HCEC 1CT (cell line): ENCODE results near the gene ANTXRL.
A peak's percentile ranks its signal among the peaks of the same experiment; 100 is the strongest.
"Not testable (repeated sequence)": the region's sequence is repeated elsewhere in the genome, so short reads cannot be mapped to it uniquely, and the experiment has no call there.

Experiments
- DNase-seq: peaks from one replicate; pipeline ENCODE4 v3.0.0-alpha.2; 2017

ANTXRL gene

GRCh38 chr10:46277840-46278239, 9.0 kb upstream of the ANTXRL start:
- DNase-seq, result no peak

GRCh38 chr10:46282421-46282831, 4.4 kb upstream of the ANTXRL start:
- not testable (repeated sequence) for DNase-seq

GRCh38 chr10:46282842-46283574, 3.8 kb upstream of the ANTXRL start:
- DNase-seq, result peak; percentile 31

- no peak for DNase-seq
Measured at GRCh38 chr10:46283580-46284285, 3.1 kb upstream of the ANTXRL start.

GRCh38 chr10:46284286-46285229, 2.2 kb upstream of the ANTXRL start:
- DNase-seq, result peak; percentile 37

GRCh38 chr10:46285300-46285699, 1.5 kb upstream of the ANTXRL start:
- no peak for DNase-seq

- DNase-seq, result no peak
Measured at GRCh38 chr10:46285966-46286620, 704 bp upstream of the ANTXRL start.

- DNase-seq, result no peak
Measured at GRCh38 chr10:46287846-46288477, 1.2 kb downstream of the ANTXRL start.

GRCh38 chr10:46288601-46289206, 1.9 kb downstream of the ANTXRL start:
- DNase-seq, result no peak

GRCh38 chr10:46289209-46289810, 2.5 kb downstream of the ANTXRL start:
- no peak for DNase-seq

- no peak for DNase-seq
Measured at GRCh38 chr10:46290101-46290886, 3.5 kb downstream of the ANTXRL start.

GRCh38 chr10:46291817-46292572, 5.2 kb downstream of the ANTXRL start:
- DNase-seq, result no peak

GRCh38 chr10:46292573-46293023, 5.8 kb downstream of the ANTXRL start:
- DNase-seq, result no peak

GRCh38 chr10:46293228-46293627, 6.4 kb downstream of the ANTXRL start:
- no peak for DNase-seq

GRCh38 chr10:46293832-46294640, 7.2 kb downstream of the ANTXRL start:
- no peak for DNase-seq

GRCh38 chr10:46294641-46295220, 7.9 kb downstream of the ANTXRL start:
- DNase-seq, result no peak

- DNase-seq, result not testable (repeated sequence)
Measured at GRCh38 chr10:46295350-46296010, 8.7 kb downstream of the ANTXRL start.

- DNase-seq, result not testable (repeated sequence)
Measured at GRCh38 chr10:46296086-46296485, 9.3 kb downstream of the ANTXRL start.
